T-cell (primary cell): ENCODE data around the gene DDX56. TPM values are rescaled to one million over a fixed set of nuclear protein-coding genes. Genes with fewer than 3 reads are reported as not detected.

Experiments
- ATAC-seq, 4 experiments: fragments of 200-7000 bp in 3 of 4; fragments of 150-1000 bp in 1 of 4; cut with Tn5 transposase; replicated peaks in 1 of 4; 1 replicate in 3 of 4; 2 replicates in 1 of 4; pipeline ENCODE4 v1.10.0; 2021; ENCODE audit warnings: moderate library complexity in 3 of 4, mild to moderate bottlenecking in 2 of 4, moderate number of reproducible peaks in 1 of 4
- CTCF ChIA-PET, 2 donors: fragments of 300-600 bp; sonication (Branson Sonifier 250); formaldehyde crosslinking; loops; one replicate each; lab custom pipeline; 2022; ENCODE audit warnings: antibody characterized with exemption in 2 of 2; lab: Charles Lee
- POLR2A ChIA-PET, 2 donors: fragments of 300-600 bp; sonication (Branson Sonifier 250); formaldehyde crosslinking; loops; one replicate each; lab custom pipeline; 2022; ENCODE audit warnings: antibody characterized with exemption in 2 of 2; lab: Charles Lee
- DNase-seq, 35 experiments: peaks; one replicate each; pipeline versions ENCODE4 v3.0.0 to v3.0.0-alpha.2; 2013 to 2023
- H3K27ac ChIP-seq: one replicate; pipeline ENCODE4 v1.5.1; 2013; ENCODE audit warnings: low read length
- H3K27me3 ChIP-seq, 2 experiments: replicated peaks in 1 of 2; 1 replicate in 1 of 2; 2 replicates in 1 of 2; pipeline versions ENCODE4 v1.6.1 to v1.7.0; 2013; ENCODE audit warnings: low read length in 1 of 2, mixed read lengths in 1 of 2; ENCODE audit not compliant: control insufficient read depth in 2 of 2, insufficient read depth in 2 of 2; ENCODE audit errors: extremely low read depth in 1 of 2
- H3K36me3 ChIP-seq, 2 donors: 1 replicate in 1 of 2; 2 replicates in 1 of 2; pipeline versions ENCODE4 v1.6.1 to v1.7.0; 2013; ENCODE audit warnings: low read length in 1 of 2; ENCODE audit not compliant: control insufficient read depth in 2 of 2, insufficient read depth in 1 of 2; ENCODE audit errors: extremely low read depth in 1 of 2
- H3K4me1 ChIP-seq, 2 experiments: 1 replicate in 1 of 2; 2 replicates in 1 of 2; pipeline versions ENCODE4 v1.6.1 to v1.7.0; 2013; ENCODE audit warnings: low read length in 2 of 2, mixed read lengths in 1 of 2; ENCODE audit not compliant: insufficient read depth in 2 of 2, control insufficient read depth in 1 of 2; ENCODE audit errors: extremely low read depth in 1 of 2
- H3K4me3 ChIP-seq, 2 donors: 1 replicate in 1 of 2; 2 replicates in 1 of 2; pipeline versions ENCODE4 v1.5.1 to v1.7.0; 2013; ENCODE audit warnings: mild to moderate bottlenecking in 2 of 2, low read length in 1 of 2, moderate library complexity in 1 of 2; ENCODE audit not compliant: control insufficient read depth in 1 of 2; ENCODE audit errors: extremely low read depth in 1 of 2
- H3K9me3 ChIP-seq: 2 replicates; pipeline ENCODE4 v1.7.0; 2013
- H3K27ac Mint-ChIP-seq, 2 donors: one replicate each; pipeline ENCODE4 v1.8.0; 2020 to 2021; ENCODE audit warnings: mild to moderate bottlenecking in 2 of 2, mixed read lengths in 2 of 2
- H3K27me3 Mint-ChIP-seq, 2 donors: one replicate each; pipeline ENCODE4 v1.8.0; 2021 to 2022; ENCODE audit warnings: mixed read lengths in 2 of 2
- H3K36me3 Mint-ChIP-seq: one replicate; pipeline ENCODE4 v1.8.0; 2021; ENCODE audit warnings: mixed read lengths
- H3K4me1 Mint-ChIP-seq, 3 donors: one replicate each; pipeline ENCODE4 v1.8.0; 2020 to 2022; ENCODE audit warnings: mixed read lengths in 3 of 3, mild to moderate bottlenecking in 1 of 3
- H3K4me3 Mint-ChIP-seq, 3 donors: one replicate each; pipeline ENCODE4 v1.8.0; 2020 to 2022; ENCODE audit warnings: mild to moderate bottlenecking in 3 of 3, mixed read lengths in 3 of 3, moderate library complexity in 3 of 3
- H3K9me3 Mint-ChIP-seq, 3 donors: one replicate each; pipeline ENCODE4 v1.8.0; 2020 to 2022; ENCODE audit warnings: mixed read lengths in 3 of 3
- WGBS: methylation state at CpG from one replicate; pipeline ENCODE4 v1.1.5; 2013; ENCODE audit warnings: missing lambda C conversion rate; ENCODE audit not compliant: insufficient coverage; 5-methylcytosine and 5-hydroxymethylcytosine counted together
- total RNA-seq, 35 experiments: library from RNA in 6 of 35; stranded (reverse) in 6 of 35; fragments of 120-200 nt in 1 of 35; gene quantifications; one replicate each; pipeline versions ENCODE4 v1.2.1 to v1.2.4 and lab custom pipeline; 2013 to 2026

The DDX56 gene
- total RNA-seq, 5 donors from 2014 or later (not counting 1 experiment from before 2014, with no cell fraction given): 97.5 to 118 (median 107) TPM

- no peak overlapping the region for H3K4me3 ChIP-seq
- H3K27ac Mint-ChIP-seq: no peak overlapping the region
- no peaks in the 10 kb centered on the region for H3K9me3 Mint-ChIP-seq
- peaks cover 0 to 11% of the 10 kb centered on the region in 2 experiments for H3K27me3 ChIP-seq
- WGBS: 88% methylated on average over 23 of the region's 27 CpGs
- ChIA-PET CTCF (no interaction called here), POLR2A (no interaction called here)
- H3K27ac ChIP-seq: no peak overlapping the region
- no peaks in the 10 kb centered on the region for H3K9me3 ChIP-seq
- no peaks in the 10 kb centered on the region for H3K36me3 ChIP-seq
- no peaks in the 10 kb centered on the region for H3K4me1 Mint-ChIP-seq
- H3K27me3 Mint-ChIP-seq: peaks cover 0 to 4% of the 10 kb centered on the region in 2 donors
- no peak overlapping the region for H3K4me3 Mint-ChIP-seq
- DNase-seq (no peak), ATAC-seq (no peak)
- H3K4me1 ChIP-seq: no peaks in the 10 kb centered on the region
- no peaks in the 10 kb centered on the region for H3K36me3 Mint-ChIP-seq
These were observed 33.8 kb downstream of the DDX56 start for GRCh38 chr7:44539669-44540506.

GRCh38 chr7:44538798-44539668 lies 34.7 kb downstream of the DDX56 start:
- no peak for ATAC-seq
- no peak overlapping the region for H3K27ac ChIP-seq
- DNase-seq: no peak
- H3K27me3 Mint-ChIP-seq: peaks cover 0 to 4% of the 10 kb centered on the region in 2 donors
- H3K4me1 ChIP-seq: no peaks in the 10 kb centered on the region
- POLR2A ChIA-PET: no interaction called here
- WGBS: 90% methylated on average over 26 of the region's 32 CpGs
- no peaks in the 10 kb centered on the region for H3K9me3 ChIP-seq
- no peak overlapping the region for H3K4me3 Mint-ChIP-seq
- H3K27me3 ChIP-seq: peaks cover 0 to 11% of the 10 kb centered on the region in 2 experiments
- no peak overlapping the region for H3K4me3 ChIP-seq
- no peaks in the 10 kb centered on the region for H3K36me3 ChIP-seq
- no peaks in the 10 kb centered on the region for H3K4me1 Mint-ChIP-seq
- H3K9me3 Mint-ChIP-seq: no peaks in the 10 kb centered on the region
- CTCF ChIA-PET: no interaction called here
- no peak overlapping the region for H3K27ac Mint-ChIP-seq
- no peaks in the 10 kb centered on the region for H3K36me3 Mint-ChIP-seq

GRCh38 chr7:44538093-44538797 lies 35.5 kb downstream of the DDX56 start:
- no peaks in the 10 kb centered on the region for H3K9me3 Mint-ChIP-seq
- ChIA-PET CTCF (interaction anchor here in 1 of 2 donors (0.6 kb wide), 1 partner anchor 235 kb away, joined by 3 read pairs; no protein-coding TSS in a partner anchor), POLR2A (no interaction called here)
- H3K36me3 ChIP-seq: no peaks in the 10 kb centered on the region
- ATAC-seq: no peak
- H3K4me3 ChIP-seq: no peak overlapping the region
- peaks cover 0 to 4% of the 10 kb centered on the region in 2 donors for H3K27me3 Mint-ChIP-seq
- H3K4me1 Mint-ChIP-seq: no peaks in the 10 kb centered on the region
- peaks cover 0 to 11% of the 10 kb centered on the region in 2 experiments for H3K27me3 ChIP-seq
- no peaks in the 10 kb centered on the region for H3K36me3 Mint-ChIP-seq
- no peak overlapping the region for H3K27ac Mint-ChIP-seq
- H3K4me3 Mint-ChIP-seq: no peak overlapping the region
- no peaks in the 10 kb centered on the region for H3K9me3 ChIP-seq
- H3K27ac ChIP-seq: no peak overlapping the region
- 79% methylated on average over 12 of the region's 17 CpGs for WGBS
- DNase-seq: no peak
- H3K4me1 ChIP-seq: no peaks in the 10 kb centered on the region

GRCh38 chr7:44537442-44537841 lies 36.3 kb downstream of the DDX56 start:
- H3K4me3 ChIP-seq: no peak overlapping the region
- no peaks in the 10 kb centered on the region for H3K36me3 ChIP-seq
- H3K4me1 ChIP-seq: no peaks in the 10 kb centered on the region
- no peaks in the 10 kb centered on the region for H3K9me3 ChIP-seq
- WGBS: 86% methylated on average over 3 of the region's 6 CpGs
- DNase-seq: no peak
- ChIA-PET CTCF (interaction anchor here in 1 of 2 donors (0.6 kb wide), 1 partner anchor 236 kb away, joined by 3 read pairs; no protein-coding TSS in a partner anchor), POLR2A (no interaction called here)
- peaks cover 0 to 4% of the 10 kb centered on the region in 2 donors for H3K27me3 Mint-ChIP-seq
- H3K9me3 Mint-ChIP-seq: no peaks in the 10 kb centered on the region
- ATAC-seq: no peak
- H3K27ac ChIP-seq: no peak overlapping the region
- no peaks in the 10 kb centered on the region for H3K36me3 Mint-ChIP-seq
- no peak overlapping the region for H3K27ac Mint-ChIP-seq
- H3K27me3 ChIP-seq: peaks cover 0 to 11% of the 10 kb centered on the region in 2 experiments
- H3K4me3 Mint-ChIP-seq: no peak overlapping the region
- H3K4me1 Mint-ChIP-seq: no peaks in the 10 kb centered on the region

- CTCF ChIA-PET: interaction anchor here in 1 of 2 donors (0.7 kb wide), 1 partner anchor 25 kb away, joined by 3 read pairs; no protein-coding TSS in a partner anchor
- H3K4me3 ChIP-seq: no peak overlapping the region
- no peaks in the 10 kb centered on the region for H3K36me3 Mint-ChIP-seq
- no peaks in the 10 kb centered on the region for H3K36me3 ChIP-seq
- H3K4me1 Mint-ChIP-seq: no peaks in the 10 kb centered on the region
- peaks cover 0 to 12% of the 10 kb centered on the region in 2 experiments for H3K27me3 ChIP-seq
- no peak overlapping the region for H3K4me3 Mint-ChIP-seq
- no peaks in the 10 kb centered on the region for H3K9me3 ChIP-seq
- H3K27ac ChIP-seq: no peak overlapping the region
- no peaks in the 10 kb centered on the region for H3K9me3 Mint-ChIP-seq
- WGBS: 86% methylated on average over 2 of the region's 10 CpGs
- DNase-seq: no peak
- ATAC-seq: no peak
- H3K27ac Mint-ChIP-seq: no peak overlapping the region
- no peaks in the 10 kb centered on the region for H3K27me3 Mint-ChIP-seq
- POLR2A ChIA-PET: interaction anchor here in 1 of 2 donors (0.6 kb wide), 1 partner anchor 42 kb away, joined by 8 read pairs; no protein-coding TSS in a partner anchor
- no peaks in the 10 kb centered on the region for H3K4me1 ChIP-seq
These were observed 37.6 kb downstream of the DDX56 start for GRCh38 chr7:44536090-44536489.
